ENCODE measurements around the gene CMKLR1. TPM values are rescaled to one million over a fixed set of nuclear protein-coding genes. Genes with fewer than 3 reads are reported as not detected.

Gene CMKLR1
- total RNA-seq: not detected

- DNase-seq: no peak
- Mint-ChIP-seq H3K36me3 (ENCODE audit: low read depth) (no peaks in the 10 kb centered on the region), H3K4me1 (ENCODE audit: low read depth) (peaks cover 2% of the 10 kb centered on the region), H3K9me3 (no peaks in the 10 kb centered on the region), H3K4me3 (no peak within 1 kb of the TSS), H3K27ac (no peak within 1 kb of the TSS), H3K27me3 (ENCODE audit: low read depth) (peaks cover 20% of the 10 kb centered on the region)
- intact Hi-C loops (cut with micrococcal nuclease): no loop called here
- CTCF ChIA-PET: no interaction called here
Measured at GRCh38 chr12:108338915-108339657, at the start of gene CMKLR1. Gene CMKLR1, minus strand, starts transcription at chr12:108339311. Its CDS starts 45,720 bp downstream, at chr12:108293591.

DNA sequence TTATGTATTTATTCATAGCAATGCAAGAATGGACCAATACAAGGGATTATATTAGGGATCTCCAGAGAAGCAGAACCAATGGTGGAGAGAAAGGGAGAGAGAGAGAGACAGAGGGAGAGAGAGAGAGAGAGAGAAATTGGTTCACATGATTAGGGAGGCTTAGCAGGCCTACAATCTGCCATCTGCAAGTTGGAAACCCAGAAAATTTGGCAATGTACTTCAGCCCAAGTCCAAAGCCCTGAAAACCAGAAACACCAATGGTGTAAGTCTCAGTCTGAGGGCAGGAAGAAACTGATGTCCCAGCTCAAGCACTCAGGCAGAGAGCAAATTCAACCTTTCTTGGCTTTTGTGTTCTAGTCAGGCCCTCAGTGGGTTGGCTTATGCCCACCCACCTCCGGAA lies 48.7 kb upstream of the CMKLR1 start:
- H3K4me3 Mint-ChIP-seq: no peak overlapping the region
- peaks cover 2% of the 10 kb centered on the region for H3K9me3 Mint-ChIP-seq
- H3K4me1 Mint-ChIP-seq (ENCODE audit: low read depth): no peaks in the 10 kb centered on the region
- no peaks in the 10 kb centered on the region for H3K36me3 Mint-ChIP-seq (ENCODE audit: low read depth)
- no peak for DNase-seq
- CTCF ChIA-PET: no interaction called here
- peaks cover 9% of the 10 kb centered on the region for H3K27me3 Mint-ChIP-seq (ENCODE audit: low read depth)
- intact Hi-C loops (cut with micrococcal nuclease): no loop called here
- H3K27ac Mint-ChIP-seq: no peak overlapping the region

DNA sequence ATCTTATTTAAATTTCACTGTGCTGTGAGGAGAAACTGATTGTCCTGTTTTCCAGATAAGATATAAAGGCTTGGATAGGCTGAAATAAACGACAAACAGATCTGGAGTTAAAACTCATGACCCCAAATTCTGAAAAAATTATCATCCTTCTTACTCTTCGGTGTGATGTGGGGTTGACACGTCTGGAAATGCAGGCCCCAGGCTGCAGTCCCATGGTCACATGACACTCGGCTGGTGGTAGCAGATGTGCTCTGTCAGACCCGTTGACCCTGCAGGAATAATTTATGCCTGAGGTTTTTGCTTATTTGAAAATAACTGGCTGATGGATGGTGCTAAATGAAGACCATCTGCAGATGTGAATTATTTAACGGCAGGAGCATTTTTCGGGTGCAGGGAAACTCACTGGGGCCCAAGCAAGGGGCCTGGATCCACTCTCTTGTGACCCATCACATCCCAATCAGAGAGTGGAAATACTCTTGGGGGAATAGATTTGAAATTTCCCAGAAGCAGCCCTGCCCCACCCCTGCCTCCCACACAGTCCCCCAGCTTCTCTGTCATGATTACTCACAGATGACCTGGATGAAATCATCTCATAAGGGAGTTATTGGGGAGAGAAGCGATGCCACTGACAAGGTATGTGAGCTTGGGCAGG lies 47.7 kb upstream of the CMKLR1 start:
- Mint-ChIP-seq H3K4me1 (ENCODE audit: low read depth) (no peaks in the 10 kb centered on the region), H3K9me3 (peaks cover 2% of the 10 kb centered on the region), H3K36me3 (ENCODE audit: low read depth) (no peaks in the 10 kb centered on the region), H3K4me3 (no peak overlapping the region), H3K27ac (no peak overlapping the region), H3K27me3 (ENCODE audit: low read depth) (peaks cover 6% of the 10 kb centered on the region)
- intact Hi-C loops (cut with micrococcal nuclease): no loop called here
- no peak for DNase-seq
- CTCF ChIA-PET: no interaction called here

DNA sequence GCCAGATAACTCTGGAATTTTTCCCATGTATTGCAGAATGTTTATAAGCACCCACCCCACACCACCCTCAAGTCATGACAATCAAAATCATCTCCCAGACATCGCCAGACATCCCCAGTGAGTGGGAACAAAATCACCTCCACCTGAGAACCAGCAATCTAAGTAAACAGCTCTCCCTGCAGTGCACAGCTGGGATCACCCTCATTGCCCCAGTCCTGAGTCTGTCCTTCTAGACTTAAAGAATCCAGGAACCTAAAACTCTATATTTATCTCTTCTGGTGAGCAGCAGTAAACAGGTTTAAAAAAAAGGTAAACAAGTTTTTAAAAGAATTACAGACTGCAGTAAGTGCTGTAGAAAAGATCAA lies 43.3 kb upstream of the CMKLR1 start:
- H3K27me3 Mint-ChIP-seq (ENCODE audit: low read depth): peaks cover 6% of the 10 kb centered on the region
- no peaks in the 10 kb centered on the region for H3K36me3 Mint-ChIP-seq (ENCODE audit: low read depth)
- intact Hi-C loops (cut with micrococcal nuclease): no loop called here
- no peak overlapping the region for H3K27ac Mint-ChIP-seq
- no peak overlapping the region for H3K4me3 Mint-ChIP-seq
- H3K9me3 Mint-ChIP-seq: peaks cover 7% of the 10 kb centered on the region
- DNase-seq: no peak
- H3K4me1 Mint-ChIP-seq (ENCODE audit: low read depth): no peaks in the 10 kb centered on the region
- CTCF ChIA-PET: no interaction called here

DNA sequence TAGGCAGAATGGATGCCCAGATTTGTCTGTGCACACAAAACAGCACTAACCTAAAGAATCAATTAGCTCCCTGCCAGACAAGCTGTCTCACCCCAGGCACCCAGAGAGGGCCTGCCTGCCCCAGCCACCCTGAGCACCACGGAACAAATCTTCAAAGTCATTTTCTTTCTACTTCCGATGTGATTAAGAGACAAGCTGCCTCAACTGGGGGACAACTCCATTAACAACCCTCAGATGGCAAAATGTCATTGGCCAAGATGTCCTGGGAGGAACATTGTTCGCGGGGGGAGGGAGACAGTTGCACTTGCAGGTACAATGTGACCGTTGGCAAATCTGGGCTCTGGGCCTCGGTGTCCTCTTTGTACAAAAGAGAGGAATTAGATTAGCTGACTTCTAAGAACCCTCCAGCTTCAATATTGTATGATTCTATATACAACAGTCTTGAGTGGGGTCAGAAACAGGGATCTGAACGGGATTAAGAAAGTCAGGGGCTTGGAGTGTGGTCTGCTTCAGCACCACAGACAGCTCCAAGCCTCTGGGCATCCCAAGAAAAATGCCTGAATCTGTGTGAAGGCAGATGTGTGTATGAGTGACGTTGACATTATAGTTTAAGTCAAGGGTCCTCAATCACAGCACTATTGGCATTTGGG lies 42.8 kb upstream of the CMKLR1 start:
- Mint-ChIP-seq H3K36me3 (ENCODE audit: low read depth) (no peaks in the 10 kb centered on the region), H3K9me3 (peaks cover 7% of the 10 kb centered on the region), H3K4me3 (no peak overlapping the region), H3K4me1 (ENCODE audit: low read depth) (no peaks in the 10 kb centered on the region), H3K27ac (no peak overlapping the region), H3K27me3 (ENCODE audit: low read depth) (peaks cover 6% of the 10 kb centered on the region)
- DNase-seq: no peak
- intact Hi-C loops (cut with micrococcal nuclease): no loop called here
- CTCF ChIA-PET: no interaction called here

DNA sequence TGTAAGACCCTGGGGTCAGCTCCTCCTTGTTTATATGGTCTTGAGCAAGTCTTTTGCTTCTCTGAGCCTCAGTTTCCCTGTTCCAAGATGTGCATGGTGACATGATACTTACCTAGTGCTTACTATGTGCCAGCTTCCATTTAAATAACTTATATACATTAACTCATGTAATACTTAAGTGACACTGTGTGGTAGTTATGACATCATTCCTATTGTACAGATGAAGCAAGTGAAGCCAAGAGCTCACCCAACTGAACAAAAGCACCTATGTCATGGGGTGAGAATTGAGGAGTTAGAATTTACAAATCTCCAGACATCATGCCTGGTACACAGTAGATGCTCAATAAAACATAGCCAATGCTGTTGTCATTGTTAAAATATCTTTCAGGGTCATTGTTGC lies 41.3 kb upstream of the CMKLR1 start:
- no peaks in the 10 kb centered on the region for H3K4me1 Mint-ChIP-seq (ENCODE audit: low read depth)
- H3K36me3 Mint-ChIP-seq (ENCODE audit: low read depth): no peaks in the 10 kb centered on the region
- intact Hi-C loops (cut with micrococcal nuclease): no loop called here
- CTCF ChIA-PET: no interaction called here
- H3K4me3 Mint-ChIP-seq: no peak overlapping the region
- DNase-seq: no peak
- H3K27me3 Mint-ChIP-seq (ENCODE audit: low read depth): peaks cover 2% of the 10 kb centered on the region
- H3K9me3 Mint-ChIP-seq: peaks cover 18% of the 10 kb centered on the region
- no peak overlapping the region for H3K27ac Mint-ChIP-seq

GRCh38 chr12:108379823-108380222 lies 40.7 kb upstream of the CMKLR1 start:
- DNase-seq: no peak
- Mint-ChIP-seq H3K27me3 (ENCODE audit: low read depth) (peaks cover 2% of the 10 kb centered on the region), H3K4me3 (no peak overlapping the region), H3K36me3 (ENCODE audit: low read depth) (no peaks in the 10 kb centered on the region), H3K27ac (no peak overlapping the region), H3K9me3 (peaks cover 20% of the 10 kb centered on the region), H3K4me1 (ENCODE audit: low read depth) (no peaks in the 10 kb centered on the region)
- CTCF ChIA-PET: no interaction called here
- intact Hi-C loops (cut with micrococcal nuclease): no loop called here

DNA sequence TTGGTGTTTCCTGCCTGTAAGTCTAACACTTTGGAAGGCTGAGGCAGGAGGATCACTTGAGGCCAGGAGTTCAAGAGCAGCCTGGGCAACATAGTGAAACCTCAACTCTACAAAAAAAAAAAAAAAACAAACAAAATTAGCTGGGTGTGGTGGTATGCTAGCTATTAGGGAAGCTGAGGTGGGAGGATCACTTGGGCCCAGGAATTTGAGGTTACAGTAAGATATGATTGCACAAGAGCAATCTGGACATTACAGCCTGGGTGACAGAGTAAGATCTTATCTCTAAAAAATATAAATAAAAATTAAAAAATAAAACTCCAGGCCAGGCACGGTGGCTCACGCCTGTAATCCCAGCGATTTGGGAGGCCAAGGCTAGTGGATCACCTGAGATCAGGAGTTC lies 39.8 kb upstream of the CMKLR1 start:
- Mint-ChIP-seq H3K4me1 (ENCODE audit: low read depth) (no peaks in the 10 kb centered on the region), H3K4me3 (no peak overlapping the region), H3K27ac (no peak overlapping the region), H3K27me3 (ENCODE audit: low read depth) (peaks cover 2% of the 10 kb centered on the region), H3K36me3 (ENCODE audit: low read depth) (no peaks in the 10 kb centered on the region), H3K9me3 (peaks cover 19% of the 10 kb centered on the region)
- CTCF ChIA-PET: no interaction called here
- no peak for DNase-seq
- intact Hi-C loops (cut with micrococcal nuclease): no loop called here

DNA sequence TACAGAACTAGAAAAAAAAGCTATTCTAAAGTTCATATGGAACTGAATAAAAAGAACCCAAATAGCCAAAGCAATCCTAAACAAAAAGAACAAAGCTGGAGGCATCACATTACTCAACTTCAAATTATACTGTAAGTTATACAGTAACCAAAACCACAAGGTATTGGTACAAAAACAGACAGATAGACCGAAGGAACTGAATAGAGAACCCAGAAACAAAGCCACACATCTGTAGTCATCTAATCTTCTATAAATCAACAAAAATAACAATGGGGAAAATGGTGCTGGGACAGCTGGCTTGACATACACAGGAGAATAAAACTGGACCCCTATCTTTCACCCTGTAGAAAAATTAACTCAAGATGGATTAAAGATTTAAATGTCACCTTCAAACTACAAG lies 38.1 kb upstream of the CMKLR1 start:
- no peak overlapping the region for H3K4me3 Mint-ChIP-seq
- H3K4me1 Mint-ChIP-seq (ENCODE audit: low read depth): no peaks in the 10 kb centered on the region
- no peaks in the 10 kb centered on the region for H3K36me3 Mint-ChIP-seq (ENCODE audit: low read depth)
- DNase-seq: no peak
- no peak overlapping the region for H3K27ac Mint-ChIP-seq
- intact Hi-C loops (cut with micrococcal nuclease): no loop called here
- CTCF ChIA-PET: no interaction called here
- H3K27me3 Mint-ChIP-seq (ENCODE audit: low read depth): peaks cover 2% of the 10 kb centered on the region
- peaks cover 23% of the 10 kb centered on the region for H3K9me3 Mint-ChIP-seq

DNA sequence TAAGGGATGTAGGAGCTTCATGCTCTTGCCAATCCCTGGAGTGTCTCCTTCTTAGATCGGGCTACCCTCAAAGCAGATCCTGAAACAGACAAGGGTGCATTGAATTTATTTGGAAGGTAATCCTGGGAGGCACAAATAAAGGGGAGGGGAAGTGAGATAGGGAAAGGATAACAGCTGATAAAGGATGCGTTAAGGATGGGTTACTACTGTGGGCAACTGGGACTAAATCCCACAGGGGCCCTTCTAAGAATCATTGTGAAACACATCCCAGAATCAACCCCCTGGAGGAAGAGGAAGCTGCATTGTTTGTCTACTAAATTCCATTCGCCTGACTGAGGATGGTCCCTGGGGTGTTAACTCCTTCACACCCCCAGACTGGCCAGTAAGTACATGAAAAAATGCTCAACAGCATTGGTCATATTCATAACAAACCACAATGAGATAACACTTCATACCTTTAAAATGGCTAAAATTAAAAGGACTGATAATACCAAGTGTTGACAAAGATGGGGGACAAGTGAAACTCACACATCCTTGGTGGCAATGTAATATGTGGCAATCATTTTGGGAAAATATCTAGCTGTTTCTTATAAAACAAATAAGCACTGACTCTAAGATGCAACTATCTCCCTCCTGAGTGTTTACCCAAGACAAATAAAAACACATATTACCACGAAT lies 37.0 kb upstream of the CMKLR1 start:
- no peaks in the 10 kb centered on the region for H3K36me3 Mint-ChIP-seq (ENCODE audit: low read depth)
- peaks cover 2% of the 10 kb centered on the region for H3K27me3 Mint-ChIP-seq (ENCODE audit: low read depth)
- DNase-seq: no peak
- no peak overlapping the region for H3K4me3 Mint-ChIP-seq
- intact Hi-C loops (cut with micrococcal nuclease): no loop called here
- H3K9me3 Mint-ChIP-seq: peaks cover 23% of the 10 kb centered on the region
- no peak overlapping the region for H3K27ac Mint-ChIP-seq
- CTCF ChIA-PET: no interaction called here
- H3K4me1 Mint-ChIP-seq (ENCODE audit: low read depth): no peaks in the 10 kb centered on the region

- Mint-ChIP-seq H3K4me1 (ENCODE audit: low read depth) (no peaks in the 10 kb centered on the region), H3K36me3 (ENCODE audit: low read depth) (no peaks in the 10 kb centered on the region), H3K27me3 (ENCODE audit: low read depth) (peaks cover 2% of the 10 kb centered on the region), H3K4me3 (no peak overlapping the region), H3K9me3 (peaks cover 23% of the 10 kb centered on the region), H3K27ac (no peak overlapping the region)
- intact Hi-C loops (cut with micrococcal nuclease): no loop called here
- CTCF ChIA-PET: no interaction called here
- DNase-seq: no peak
Measured at GRCh38 chr12:108374596-108375320, 35.6 kb upstream of the CMKLR1 start.

DNA sequence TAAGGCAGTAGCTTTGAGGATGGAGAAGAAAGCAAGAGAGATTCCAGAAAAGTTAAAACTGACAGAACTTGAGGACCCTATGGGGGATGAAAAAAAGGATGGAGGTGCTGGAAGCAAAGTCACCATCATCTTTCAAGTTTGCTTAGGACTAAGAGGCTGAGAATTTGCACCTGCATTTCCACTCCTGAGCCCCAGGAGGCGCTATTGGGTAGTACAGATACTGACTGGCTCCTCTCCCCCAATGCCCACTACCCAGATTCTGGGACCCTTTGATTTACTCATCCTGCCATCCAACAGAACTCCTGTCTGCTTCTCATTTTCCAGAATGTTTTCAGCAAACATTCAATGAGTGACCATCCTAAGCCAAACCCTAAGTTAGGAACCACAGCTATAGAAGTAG lies 34.0 kb upstream of the CMKLR1 start:
- Mint-ChIP-seq H3K27ac (no peak overlapping the region), H3K27me3 (ENCODE audit: low read depth) (no peaks in the 10 kb centered on the region), H3K4me1 (ENCODE audit: low read depth) (no peaks in the 10 kb centered on the region), H3K36me3 (ENCODE audit: low read depth) (no peaks in the 10 kb centered on the region), H3K4me3 (no peak overlapping the region), H3K9me3 (peaks cover 23% of the 10 kb centered on the region)
- DNase-seq: no peak
- CTCF ChIA-PET: no interaction called here
- intact Hi-C loops (cut with micrococcal nuclease): no loop called here
